A673 (cell line): ENCODE data around the gene CLASP2. TPM values are rescaled to one million over a fixed set of nuclear protein-coding genes. Genes with fewer than 3 reads are reported as not detected.

ENCODE experiments used
- BruUV-seq: library from RNA; stranded (reverse); fragments of 400-500 nt; replicated peaks from 2 replicates; lab custom pipeline; 2021; lab: Mats Ljungman, UMichigan
- CTCF ChIA-PET: fragments of 300-600 bp; sonication (Branson Sonifier 250); formaldehyde crosslinking; loops from one replicate; lab custom pipeline; 2022; ENCODE audit warnings: antibody characterized with exemption; lab: Charles Lee
- POLR2A ChIA-PET: fragments of 300-600 bp; sonication (Branson Sonifier 250); formaldehyde crosslinking; loops from one replicate; lab custom pipeline; 2022; ENCODE audit warnings: antibody characterized with exemption; ENCODE audit not compliant: low non-redundant PET; lab: Charles Lee
- DNase-seq: peaks from one replicate; pipeline ENCODE4 v3.0.0-alpha.2; 2015; ENCODE audit warnings: low spot score
- H3K27ac ChIP-seq: fragments of 200-600 bp; sonication (generic); 2 replicates; pipeline ENCODE4 v1.5.1; 2016; ENCODE audit warnings: mixed run types, low read depth, mild to moderate bottlenecking, mixed read lengths, antibody characterized with exemption, low read length; ENCODE audit not compliant: poor library complexity, severe bottlenecking
- H3K27me3 ChIP-seq: fragments of 200-600 bp; sonication (generic); replicated peaks from 2 replicates; pipeline ENCODE4 v1.6.1; 2017; ENCODE audit warnings: mixed run types, low read depth, mild to moderate bottlenecking, mixed read lengths, antibody characterized with exemption, low read length; ENCODE audit not compliant: insufficient read depth, poor library complexity
- H3K36me3 ChIP-seq: fragments of 200-600 bp; sonication (generic); 2 replicates; pipeline ENCODE4 v1.6.1; 2016; ENCODE audit warnings: mixed run types, mild to moderate bottlenecking, mixed read lengths, antibody characterized with exemption, low read length; ENCODE audit not compliant: insufficient read depth, poor library complexity, severe bottlenecking
- H3K4me1 ChIP-seq: fragments of 200-600 bp; sonication (generic); 2 replicates; pipeline ENCODE4 v1.6.1; 2017; ENCODE audit warnings: mixed run types, mild to moderate bottlenecking, mixed read lengths, antibody characterized with exemption, low read length; ENCODE audit not compliant: insufficient read depth, poor library complexity, severe bottlenecking
- H3K4me3 ChIP-seq: fragments of 200-600 bp; sonication (generic); 2 replicates; pipeline ENCODE4 v1.5.1; 2016; ENCODE audit warnings: low read depth, mixed run types, mild to moderate bottlenecking, mixed read lengths, low read length; ENCODE audit not compliant: poor library complexity, severe bottlenecking
- H3K9me3 ChIP-seq: fragments of 200-600 bp; sonication (generic); 2 replicates; pipeline ENCODE4 v1.6.1; 2016; ENCODE audit warnings: mixed run types, low read depth, mild to moderate bottlenecking, mixed read lengths, antibody characterized with exemption, low read length; ENCODE audit not compliant: poor library complexity, severe bottlenecking
- CTCF ChIP-seq: fragments of 300-800, 200-600 bp; sonication (generic); conservative IDR thresholded peaks from 2 replicates; pipeline ENCODE4 v1.5.1; 2017; ENCODE audit warnings: low read depth, mild to moderate bottlenecking, antibody characterized with exemption, low read length, moderate library complexity, mixed read lengths
- EZH2 ChIP-seq: fragments of 200-600 bp; sonication (generic); IDR thresholded peaks from 2 replicates; pipeline ENCODE4 v1.6.1; 2017; ENCODE audit warnings: borderline replicate concordance, low read depth, mild to moderate bottlenecking, mixed read lengths, antibody characterized with exemption, low read length; ENCODE audit not compliant: poor library complexity, severe bottlenecking
- intact Hi-C: fragments of 100-400 bp; cut with micrococcal nuclease; formaldehyde crosslinking; loops from one replicate; pipeline ENCODE4 v1.10.0; 2022; ENCODE audit not compliant: unreplicated experiment
- total RNA-seq: library from RNA; stranded (reverse); gene quantifications from 2 replicates; pipeline ENCODE4 v1.2.3, GENCODE V29; 2021

Gene CLASP2
- total RNA-seq, 1 experiment from 2014 or later: 67.4 TPM

GRCh38 chr3:33577173-33577572 lies 140.9 kb downstream of the CLASP2 start:
- POLR2A ChIA-PET: no interaction called here
- intact Hi-C loops: no loop called here

DNA sequence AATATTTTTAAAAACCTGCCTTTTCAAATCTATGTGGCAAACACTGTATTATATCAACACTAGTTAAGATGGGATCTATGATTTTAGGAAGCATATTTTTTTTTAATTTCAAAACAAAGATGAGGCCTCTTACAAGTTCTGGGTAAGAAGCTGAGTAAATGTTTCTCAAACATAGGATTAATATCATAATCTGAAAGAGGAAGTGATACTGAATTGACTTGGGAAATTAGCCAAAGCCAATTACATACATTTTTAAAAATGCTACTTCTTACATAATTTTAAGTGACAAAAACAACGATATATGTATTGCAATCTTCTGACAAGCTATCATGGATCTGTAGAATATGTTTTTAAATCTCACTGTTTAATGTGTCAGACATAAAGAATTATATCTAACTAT lies 142.7 kb downstream of the CLASP2 start:
- Histone ChIP-seq H3K9me3 (no peaks in the 10 kb centered on the region), H3K4me3 (no peak overlapping the region), H3K27ac (no peak overlapping the region), H3K36me3 (no peaks in the 10 kb centered on the region), H3K27me3 (no peaks in the 10 kb centered on the region), H3K4me1 (peaks cover 9% of the 10 kb centered on the region)
- BruUV-seq: no TSS peak
- ChIA-PET POLR2A (no interaction called here), CTCF (no interaction called here)
- no peak for TF ChIP-seq CTCF
- no peak for TF ChIP-seq EZH2
- intact Hi-C loops: no loop called here
- no peak for DNase-seq

More at GRCh38 chr3:33577173-33577572, 140.9 kb downstream of the CLASP2 start:
- Histone ChIP-seq H3K4me1 (peaks cover 9% of the 10 kb centered on the region), H3K27me3 (no peaks in the 10 kb centered on the region), H3K9me3 (no peaks in the 10 kb centered on the region), H3K27ac (no peak overlapping the region), H3K36me3 (no peaks in the 10 kb centered on the region), H3K4me3 (no peak overlapping the region)
- BruUV-seq: no TSS peak
- no peak for DNase-seq
- CTCF ChIA-PET: no interaction called here
- no peak for TF ChIP-seq EZH2
- TF ChIP-seq CTCF: no peak

DNA sequence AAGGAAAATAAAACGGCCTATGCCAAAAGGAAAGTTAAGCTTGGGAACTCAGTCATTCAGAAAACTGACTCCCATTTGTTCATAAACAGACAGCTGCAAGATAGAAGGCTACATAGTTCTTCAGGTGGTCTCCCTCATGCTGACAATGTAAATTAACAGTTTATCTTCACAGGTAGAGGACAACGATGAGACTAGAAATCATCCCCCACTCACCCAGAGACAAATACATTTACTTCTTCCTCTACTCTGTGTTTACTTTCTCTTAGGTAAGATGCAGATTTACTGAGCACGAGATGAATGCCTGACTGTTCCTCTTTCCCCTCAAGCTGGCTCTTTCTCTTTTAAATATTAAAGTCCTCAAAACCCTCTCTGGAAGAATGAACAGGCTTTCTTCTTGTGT lies 160.2 kb downstream of the CLASP2 start:
- no peak overlapping the region for H3K4me3 ChIP-seq
- H3K4me1 ChIP-seq: no peaks in the 10 kb centered on the region
- H3K27ac ChIP-seq: no peak overlapping the region
- no peaks in the 10 kb centered on the region for H3K27me3 ChIP-seq
- DNase-seq: no peak
- ChIA-PET POLR2A (no interaction called here), CTCF (no interaction called here)
- intact Hi-C loops: no loop called here
- H3K36me3 ChIP-seq: peaks cover 3% of the 10 kb centered on the region
- no peak for TF ChIP-seq CTCF
- no peaks in the 10 kb centered on the region for H3K9me3 ChIP-seq
- BruUV-seq: no TSS peak
